Measurements from ENCODE around the gene CDKN2AIPNL. TPM values are rescaled to one million over a fixed set of nuclear protein-coding genes. Genes with fewer than 3 reads are reported as not detected.

Gene CDKN2AIPNL
- total RNA-seq, 1 donor from 2014 or later = 22.8 TPM

DNA sequence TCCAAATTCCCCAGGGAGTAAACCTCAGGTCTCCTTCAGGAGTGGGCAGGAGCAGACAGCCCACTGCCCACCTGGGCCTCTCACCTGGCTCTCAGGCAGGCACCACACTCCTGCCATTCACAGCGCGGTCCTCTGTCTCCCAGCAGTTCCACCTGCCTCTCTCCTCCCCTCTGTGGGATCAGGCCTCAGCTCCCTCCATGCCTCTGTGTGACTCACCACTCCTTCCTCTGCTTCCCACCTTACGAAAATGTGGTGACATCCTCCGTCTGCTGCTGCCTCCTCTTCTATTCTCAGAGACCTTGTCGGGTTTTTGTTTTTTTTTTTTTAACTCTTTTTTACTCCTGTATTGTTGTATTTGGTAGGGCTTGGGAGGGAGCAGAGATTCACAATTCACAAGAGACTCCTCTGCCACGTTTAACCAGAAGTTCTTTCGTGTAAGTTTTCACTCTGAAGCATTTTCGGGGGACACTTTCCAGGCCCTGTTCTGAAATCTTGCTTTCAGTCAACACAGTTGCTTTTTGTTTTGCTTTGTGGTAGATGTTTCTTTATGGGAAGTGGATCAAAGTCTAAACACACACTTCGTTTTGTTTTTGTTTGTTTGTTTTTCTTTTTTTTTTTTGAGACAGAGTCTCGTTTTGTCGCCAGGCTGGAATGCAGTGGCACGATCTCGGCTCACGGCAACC, 21.1 kb upstream of the CDKN2AIPNL start:
- FAIRE-seq = no peak
- Mint-ChIP-seq H3K4me1 (ENCODE audit: low read depth, unreplicated experiment) (peaks cover 32% of the 10 kb centered on the region), H3K9me3 (ENCODE audit: unreplicated experiment) (no peaks in the 10 kb centered on the region), H3K4me3 (ENCODE audit: unreplicated experiment) (no peak overlapping the region), H3K27ac (ENCODE audit: unreplicated experiment) (peak overlapping the region; percentile 59), H3K27me3 (ENCODE audit: low read depth, unreplicated experiment) (no peaks in the 10 kb centered on the region), H3K36me3 (ENCODE audit: low read depth, unreplicated experiment) (no peaks in the 10 kb centered on the region)
- no peak overlapping the region for H3K27ac ChIP-seq (ENCODE audit: low read depth, low read length)
- H2AFZ ChIP-seq (ENCODE audit: low read depth, low read length) = no peak overlapping the region
- peaks cover 19% of the 10 kb centered on the region for H3K4me1 ChIP-seq (ENCODE audit: insufficient read depth, low read length)
- no peaks in the 10 kb centered on the region for H4K20me1 ChIP-seq (ENCODE audit: insufficient read depth, low read length)
- peak overlapping the region; percentile 45 for H3K4me2 ChIP-seq (ENCODE audit: low read length)
- no peaks in the 10 kb centered on the region for H3K9me3 ChIP-seq (ENCODE audit: insufficient read depth, low read depth, low read length)
- H3K9ac ChIP-seq (ENCODE audit: low read length) = no peak overlapping the region
- no peaks in the 10 kb centered on the region for H3K36me3 ChIP-seq (ENCODE audit: insufficient read depth, low read length)
- H3K27me3 ChIP-seq (ENCODE audit: insufficient read depth, low read length) = no peaks in the 10 kb centered on the region
- H3K79me2 ChIP-seq (ENCODE audit: insufficient read depth, low read length) = no peaks in the 10 kb centered on the region
- no peak for TF ChIP-seq EZH2 (IDR thresholded peaks at IDR 0.05; ENCODE audit: insufficient read depth, low read length)
- TF ChIP-seq, protein P1, sequence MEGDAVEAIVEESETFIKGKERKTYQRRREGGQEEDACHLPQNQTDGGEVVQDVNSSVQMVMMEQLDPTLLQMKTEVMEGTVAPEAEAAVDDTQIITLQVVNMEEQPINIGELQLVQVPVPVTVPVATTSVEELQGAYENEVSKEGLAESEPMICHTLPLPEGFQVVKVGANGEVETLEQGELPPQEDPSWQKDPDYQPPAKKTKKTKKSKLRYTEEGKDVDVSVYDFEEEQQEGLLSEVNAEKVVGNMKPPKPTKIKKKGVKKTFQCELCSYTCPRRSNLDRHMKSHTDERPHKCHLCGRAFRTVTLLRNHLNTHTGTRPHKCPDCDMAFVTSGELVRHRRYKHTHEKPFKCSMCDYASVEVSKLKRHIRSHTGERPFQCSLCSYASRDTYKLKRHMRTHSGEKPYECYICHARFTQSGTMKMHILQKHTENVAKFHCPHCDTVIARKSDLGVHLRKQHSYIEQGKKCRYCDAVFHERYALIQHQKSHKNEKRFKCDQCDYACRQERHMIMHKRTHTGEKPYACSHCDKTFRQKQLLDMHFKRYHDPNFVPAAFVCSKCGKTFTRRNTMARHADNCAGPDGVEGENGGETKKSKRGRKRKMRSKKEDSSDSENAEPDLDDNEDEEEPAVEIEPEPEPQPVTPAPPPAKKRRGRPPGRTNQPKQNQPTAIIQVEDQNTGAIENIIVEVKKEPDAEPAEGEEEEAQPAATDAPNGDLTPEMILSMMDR (IDR thresholded peaks at IDR 0.05; ENCODE audit: insufficient read depth, low read depth, low read length) = no peak
- DNase-seq (ENCODE audit: low read depth) = peak; percentile 38
- H3K4me3 ChIP-seq (ENCODE audit: insufficient read depth, low read depth, low read length) = no peak overlapping the region

DNA sequence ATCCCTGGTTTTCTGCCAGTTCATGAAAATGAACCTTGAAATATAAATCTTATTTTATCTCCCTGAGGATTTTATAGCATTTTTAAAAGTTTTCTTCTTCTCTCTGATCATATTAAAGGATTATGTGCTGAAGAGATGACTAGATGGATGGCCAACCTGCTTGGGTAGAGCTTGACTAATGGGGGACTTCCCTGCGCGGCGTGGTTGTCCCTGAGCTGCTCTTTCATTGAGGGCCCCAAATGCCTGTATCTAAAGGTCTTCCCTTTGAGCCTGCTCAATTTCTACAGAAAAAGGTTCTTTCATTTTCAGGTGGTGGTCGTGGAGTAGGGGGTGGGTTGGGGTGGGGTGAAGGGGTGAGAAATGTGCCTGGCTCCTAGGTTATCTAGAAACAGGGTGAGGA, 20.5 kb upstream of the CDKN2AIPNL start:
- Mint-ChIP-seq H3K36me3 (ENCODE audit: low read depth, unreplicated experiment) (no peaks in the 10 kb centered on the region), H3K4me3 (ENCODE audit: unreplicated experiment) (no peak overlapping the region), H3K27ac (ENCODE audit: unreplicated experiment) (no peak overlapping the region), H3K4me1 (ENCODE audit: low read depth, unreplicated experiment) (peaks cover 32% of the 10 kb centered on the region), H3K9me3 (ENCODE audit: unreplicated experiment) (no peaks in the 10 kb centered on the region), H3K27me3 (ENCODE audit: low read depth, unreplicated experiment) (no peaks in the 10 kb centered on the region)
- no peak overlapping the region for H3K4me2 ChIP-seq (ENCODE audit: low read length)
- H3K27ac ChIP-seq (ENCODE audit: low read depth, low read length) = no peak overlapping the region
- H4K20me1 ChIP-seq (ENCODE audit: insufficient read depth, low read length) = no peaks in the 10 kb centered on the region
- FAIRE-seq (no peak), DNase-seq (ENCODE audit: low read depth) (no peak)
- H3K9me3 ChIP-seq (ENCODE audit: insufficient read depth, low read depth, low read length) = no peaks in the 10 kb centered on the region
- H3K27me3 ChIP-seq (ENCODE audit: insufficient read depth, low read length) = no peaks in the 10 kb centered on the region
- no peak for TF ChIP-seq EZH2 (IDR thresholded peaks at IDR 0.05; ENCODE audit: insufficient read depth, low read length)
- TF ChIP-seq, protein P1 (IDR thresholded peaks at IDR 0.05; ENCODE audit: insufficient read depth, low read depth, low read length) = no peak
- H3K4me1 ChIP-seq (ENCODE audit: insufficient read depth, low read length) = peaks cover 12% of the 10 kb centered on the region
- H3K9ac ChIP-seq (ENCODE audit: low read length) = no peak overlapping the region
- no peaks in the 10 kb centered on the region for H3K79me2 ChIP-seq (ENCODE audit: insufficient read depth, low read length)
- no peaks in the 10 kb centered on the region for H3K36me3 ChIP-seq (ENCODE audit: insufficient read depth, low read length)
- no peak overlapping the region for H2AFZ ChIP-seq (ENCODE audit: low read depth, low read length)
- H3K4me3 ChIP-seq (ENCODE audit: insufficient read depth, low read depth, low read length) = no peak overlapping the region

DNA sequence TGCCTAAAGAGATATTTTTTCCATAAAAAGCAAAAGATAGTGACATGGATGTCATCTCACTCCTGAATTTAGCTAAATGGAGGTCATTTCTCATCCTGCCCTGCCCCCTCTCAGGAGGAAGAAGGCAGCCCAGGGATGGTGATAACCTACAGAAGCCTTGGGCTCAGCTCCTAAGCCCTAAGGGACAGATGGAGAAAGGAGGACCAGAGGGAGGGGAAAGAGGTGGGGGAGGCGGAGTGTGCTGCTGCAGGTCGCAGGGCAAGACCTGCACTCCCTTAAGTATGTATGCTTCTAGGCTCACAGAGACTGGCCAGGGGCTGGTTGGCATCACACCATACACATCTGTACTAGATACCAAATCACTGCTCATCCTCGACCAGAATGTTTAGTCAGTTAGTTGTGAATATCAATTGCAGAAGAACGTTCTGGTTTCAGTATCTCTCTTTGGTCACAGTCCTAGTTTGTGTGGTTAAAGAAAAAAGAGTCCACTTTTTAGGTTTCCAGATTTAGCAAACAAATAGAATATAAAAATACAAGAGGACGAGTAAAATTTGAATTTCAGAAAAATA, 18.4 kb upstream of the CDKN2AIPNL start:
- Histone ChIP-seq H3K9ac (ENCODE audit: low read length) (no peak overlapping the region), H3K4me3 (ENCODE audit: insufficient read depth, low read depth, low read length) (no peak overlapping the region), H3K79me2 (ENCODE audit: insufficient read depth, low read length) (no peaks in the 10 kb centered on the region), H3K36me3 (ENCODE audit: insufficient read depth, low read length) (no peaks in the 10 kb centered on the region), H2AFZ (ENCODE audit: low read depth, low read length) (no peak overlapping the region), H3K9me3 (ENCODE audit: insufficient read depth, low read depth, low read length) (no peaks in the 10 kb centered on the region), H3K4me1 (ENCODE audit: insufficient read depth, low read length) (no peaks in the 10 kb centered on the region), H3K27me3 (ENCODE audit: insufficient read depth, low read length) (no peaks in the 10 kb centered on the region), H3K4me2 (ENCODE audit: low read length) (no peak overlapping the region), H4K20me1 (ENCODE audit: insufficient read depth, low read length) (no peaks in the 10 kb centered on the region), H3K27ac (ENCODE audit: low read depth, low read length) (no peak overlapping the region)
- Mint-ChIP-seq H3K36me3 (ENCODE audit: low read depth, unreplicated experiment) (no peaks in the 10 kb centered on the region), H3K4me3 (ENCODE audit: unreplicated experiment) (no peak overlapping the region), H3K27me3 (ENCODE audit: low read depth, unreplicated experiment) (no peaks in the 10 kb centered on the region), H3K27ac (ENCODE audit: unreplicated experiment) (no peak overlapping the region), H3K4me1 (ENCODE audit: low read depth, unreplicated experiment) (peaks cover 14% of the 10 kb centered on the region), H3K9me3 (ENCODE audit: unreplicated experiment) (no peaks in the 10 kb centered on the region)
- TF ChIP-seq, protein P1 (IDR thresholded peaks at IDR 0.05; ENCODE audit: insufficient read depth, low read depth, low read length) = no peak
- no peak for TF ChIP-seq EZH2 (IDR thresholded peaks at IDR 0.05; ENCODE audit: insufficient read depth, low read length)
- FAIRE-seq (no peak), DNase-seq (ENCODE audit: low read depth) (no peak)

All from astrocyte (in vitro differentiated cells and primary cell).